Pancreas (tissue), 10 donors: ENCODE results near the gene NDRG4. TPM values are rescaled to one million over a fixed set of nuclear protein-coding genes. Genes with fewer than 3 reads are reported as not detected.
A peak's percentile ranks its signal among the peaks of the same experiment; 100 is the strongest.

ENCODE experiments used
- ATAC-seq, 4 donors: fragments of 200-7000 bp; cut with Tn5 transposase; one replicate each; pipeline versions ENCODE4 v1.8.0 to v1.9.1; 2020; ENCODE audit warnings: mild to moderate bottlenecking in 4 of 4, moderate library complexity in 4 of 4
- DNase-seq, 6 donors: peaks; one replicate each; pipeline ENCODE4 v3.0.0-alpha.2; 2020
- FAIRE-seq: peaks from 2 replicates; lab custom pipeline; 2012; peaks lifted over from hg19 to GRCh38; lab: Jason Lieb, UNC
- H3K27ac ChIP-seq, 4 donors: fragments of 200-600 bp; sonication (generic); 1 replicate in 3 of 4; 2 replicates in 1 of 4; pipeline versions ENCODE4 v1.5.0 to v1.8.0; 2020
- H3K27me3 ChIP-seq, 4 donors: fragments of 200-600 bp; one replicate each; pipeline ENCODE4 v1.8.0; 2021
- H3K36me3 ChIP-seq, 3 donors: fragments of 200-600 bp; sonication (generic) in 1 of 3; one replicate each; pipeline versions ENCODE4 v1.5.0 to v1.8.0; 2020 to 2021
- H3K4me1 ChIP-seq, 3 donors: fragments of 200-600 bp; one replicate each; pipeline ENCODE4 v1.8.0; 2021
- H3K4me3 ChIP-seq, 4 donors: fragments of 200-600 bp; sonication (generic) in 2 of 4; one replicate each; pipeline versions ENCODE4 v1.5.0 to v1.8.0; 2020 to 2021
- H3K9me3 ChIP-seq, 4 donors: fragments of 200-600 bp; one replicate each; pipeline ENCODE4 v1.8.0; 2021
- WGBS, 2 donors: extraction: QIAGEN DNeasy Blood & Tissue Kit; methylation state at CpG; one replicate each; pipeline ENCODE4 v1.1.7; 2013; 5-methylcytosine and 5-hydroxymethylcytosine counted together
- intact Hi-C, 3 donors: fragments of 100-400 bp; cut with DNase I; formaldehyde crosslinking; loops; one replicate each; pipeline versions ENCODE4 v1.11.1 to v1.14.2; 2022
- polyA plus RNA-seq, 2 donors: library from polyadenylated mRNA; stranded (reverse); fragments of 200-250 nt; gene quantifications; one replicate each; pipeline ENCODE4 v1.2.3, GENCODE V29; 2013
- total RNA-seq, 6 donors: library from RNA; stranded (reverse); fragmentation: NEBNext Ultra II Directional in 4 of 6; extraction: Animal tissue kit (Norgen Biotek cat#: 25700) in 4 of 6; gene quantifications; one replicate each; pipeline versions ENCODE4 v1.2.1 to v1.2.4, GENCODE V29; 2021 to 2023
- TF ChIP-seq, protein P1 (sequence below), 4 donors: fragments of 200-600 bp; sonication (generic) in 3 of 4; IDR thresholded peaks; one replicate each; pipeline versions ENCODE4 v1.5.0 to v1.8.0; 2021; ENCODE audit warnings: antibody characterized with exemption in 4 of 4
- donor health status: healthy with polysubstance abuse.
- donor health status: DM: no; HTN: no; CAD: no; lungs with moderate emphysema.
- donor health status: DM: no; HTN: no; CAD: no.
- donor health status: control.
- donor health status: control.
- donor health status: Bipolar disorder and iron deficiency.
- donor health status: DM: yes; HTN: yes; CAD: no.
- donor health status: DM: no; HTN: no; CAD: no.
- donor health status: DM: no; HTN: no; CAD: no.
- donor health status: DM: yes; HTN: yes; CAD: no.

Gene NDRG4
- total and polyA plus RNA-seq, 8 donors = 2.0 to 25.8 (median 4.1) TPM

DNA sequence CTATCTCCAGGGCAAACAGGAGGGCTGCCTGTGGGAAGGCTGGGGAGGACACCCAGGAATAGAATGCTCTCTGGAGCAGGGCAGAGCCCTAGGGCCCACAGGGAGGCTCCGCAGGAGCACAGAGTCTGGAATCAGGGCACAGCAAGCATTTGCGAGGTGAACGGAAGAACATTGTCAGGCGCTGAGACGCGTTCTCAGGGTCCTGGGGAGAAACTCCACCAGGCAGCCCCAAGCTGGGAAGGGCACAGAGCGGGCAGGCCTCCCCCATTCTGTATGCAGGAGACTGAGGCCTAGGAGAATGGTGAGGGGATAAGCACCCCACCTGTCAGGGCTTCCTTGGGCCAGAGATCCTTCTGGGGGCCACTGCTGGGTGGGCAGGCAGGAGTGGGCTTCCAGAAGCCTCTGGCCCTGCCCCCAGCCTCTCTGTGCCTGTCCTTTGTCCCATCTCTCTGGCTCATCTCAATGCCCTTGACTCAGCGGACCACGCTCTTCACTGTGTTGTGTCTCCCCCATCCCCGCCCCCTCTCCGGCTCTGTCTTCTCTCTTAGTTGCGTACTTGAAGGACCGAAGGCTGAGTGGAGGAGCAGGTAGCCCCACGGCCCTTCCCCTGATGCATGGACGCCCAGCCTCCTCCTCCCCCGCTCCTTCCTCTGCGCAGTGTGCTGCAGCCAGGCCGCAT lies 10.3 kb downstream of the NDRG4 start:
- FAIRE-seq (no peak), DNase-seq (peak in 2 of 6 donors; percentile 45 to 59)

DNA sequence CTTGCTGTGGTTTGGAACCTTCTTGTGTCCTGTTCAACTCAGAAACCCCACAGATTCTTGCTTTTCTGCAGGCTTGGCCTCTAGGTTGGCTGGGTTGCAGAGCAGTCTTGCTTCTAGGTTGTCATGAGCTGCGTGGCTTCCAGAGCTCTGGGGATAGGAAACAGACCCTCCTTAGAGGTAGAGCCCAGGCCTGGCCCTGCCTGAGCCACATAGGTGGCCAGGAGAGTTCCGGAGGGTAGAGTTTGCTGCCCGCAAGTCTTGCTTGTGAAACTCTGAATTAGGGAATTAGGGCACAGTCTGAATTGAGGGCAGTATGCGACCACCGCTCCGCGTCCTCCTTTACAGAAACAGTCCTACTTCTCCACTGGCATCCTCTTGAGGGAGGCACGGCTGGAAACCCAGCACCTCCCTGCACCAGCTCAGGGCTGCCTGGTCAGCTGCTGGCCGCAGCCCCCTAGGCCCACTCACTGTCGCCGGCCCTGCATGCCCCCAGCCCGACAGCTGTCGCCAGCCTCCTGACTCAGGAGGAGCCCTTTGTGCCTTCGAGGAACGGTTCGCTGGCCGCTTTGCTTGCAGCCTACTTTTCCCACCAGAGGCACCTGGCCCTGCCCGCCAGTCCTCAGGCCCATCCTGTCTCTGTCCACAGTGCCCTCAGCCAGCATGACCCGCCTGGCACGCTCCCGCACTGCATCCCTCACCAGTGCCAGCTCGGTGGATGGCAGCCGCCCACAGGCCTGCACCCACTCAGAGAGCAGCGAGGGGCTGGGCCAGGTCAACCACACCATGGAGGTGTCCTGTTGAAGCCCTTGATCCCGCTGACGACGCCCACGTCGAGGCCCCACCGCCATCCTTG lies 11.1 kb downstream of the NDRG4 start:
- WGBS, 2 donors = 76 to 84% methylated on average over 30 of the region's 30 CpGs
- H3K4me3 ChIP-seq = no peak overlapping the region
- FAIRE-seq (no peak), ATAC-seq (no peak), DNase-seq (peak in 3 of 6 donors; percentile 38 to 75 (median 56))
- TF ChIP-seq, protein P1, sequence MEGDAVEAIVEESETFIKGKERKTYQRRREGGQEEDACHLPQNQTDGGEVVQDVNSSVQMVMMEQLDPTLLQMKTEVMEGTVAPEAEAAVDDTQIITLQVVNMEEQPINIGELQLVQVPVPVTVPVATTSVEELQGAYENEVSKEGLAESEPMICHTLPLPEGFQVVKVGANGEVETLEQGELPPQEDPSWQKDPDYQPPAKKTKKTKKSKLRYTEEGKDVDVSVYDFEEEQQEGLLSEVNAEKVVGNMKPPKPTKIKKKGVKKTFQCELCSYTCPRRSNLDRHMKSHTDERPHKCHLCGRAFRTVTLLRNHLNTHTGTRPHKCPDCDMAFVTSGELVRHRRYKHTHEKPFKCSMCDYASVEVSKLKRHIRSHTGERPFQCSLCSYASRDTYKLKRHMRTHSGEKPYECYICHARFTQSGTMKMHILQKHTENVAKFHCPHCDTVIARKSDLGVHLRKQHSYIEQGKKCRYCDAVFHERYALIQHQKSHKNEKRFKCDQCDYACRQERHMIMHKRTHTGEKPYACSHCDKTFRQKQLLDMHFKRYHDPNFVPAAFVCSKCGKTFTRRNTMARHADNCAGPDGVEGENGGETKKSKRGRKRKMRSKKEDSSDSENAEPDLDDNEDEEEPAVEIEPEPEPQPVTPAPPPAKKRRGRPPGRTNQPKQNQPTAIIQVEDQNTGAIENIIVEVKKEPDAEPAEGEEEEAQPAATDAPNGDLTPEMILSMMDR (IDR thresholded peaks at IDR 0.05) = no peak
- H3K36me3 ChIP-seq = no peaks in the 10 kb centered on the region
- H3K27me3 ChIP-seq = no peaks in the 10 kb centered on the region
- H3K4me1 ChIP-seq = peaks cover 0 to 10% (median 5%) of the 10 kb centered on the region in 3 donors
- intact Hi-C loops = loop anchor here in 2 of 3 donors (2.0 to 5.0 kb wide), 2 partner anchors 146 to 154 kb away; no protein-coding TSS in a partner anchor
- no peak overlapping the region for H3K27ac ChIP-seq
- no peaks in the 10 kb centered on the region for H3K9me3 ChIP-seq

More for the DNA sequence above, 10.3 kb downstream of the NDRG4 start:
- intact Hi-C loops = loop anchor here in 2 of 3 donors (2.0 to 5.0 kb wide), 2 partner anchors 147 to 155 kb away; no protein-coding TSS in a partner anchor
- 93% methylated on average over 18 of the region's 18 CpGs for WGBS, 2 donors
- no peaks in the 10 kb centered on the region for H3K27me3 ChIP-seq
- H3K4me3 ChIP-seq = no peak overlapping the region
- H3K36me3 ChIP-seq = no peaks in the 10 kb centered on the region
- H3K4me1 ChIP-seq = peaks cover 0 to 10% (median 5%) of the 10 kb centered on the region in 3 donors
- no peaks in the 10 kb centered on the region for H3K9me3 ChIP-seq
- no peak overlapping the region for H3K27ac ChIP-seq
- no peak for ATAC-seq
- TF ChIP-seq, protein P1 (IDR thresholded peaks at IDR 0.05) = no peak

DNA sequence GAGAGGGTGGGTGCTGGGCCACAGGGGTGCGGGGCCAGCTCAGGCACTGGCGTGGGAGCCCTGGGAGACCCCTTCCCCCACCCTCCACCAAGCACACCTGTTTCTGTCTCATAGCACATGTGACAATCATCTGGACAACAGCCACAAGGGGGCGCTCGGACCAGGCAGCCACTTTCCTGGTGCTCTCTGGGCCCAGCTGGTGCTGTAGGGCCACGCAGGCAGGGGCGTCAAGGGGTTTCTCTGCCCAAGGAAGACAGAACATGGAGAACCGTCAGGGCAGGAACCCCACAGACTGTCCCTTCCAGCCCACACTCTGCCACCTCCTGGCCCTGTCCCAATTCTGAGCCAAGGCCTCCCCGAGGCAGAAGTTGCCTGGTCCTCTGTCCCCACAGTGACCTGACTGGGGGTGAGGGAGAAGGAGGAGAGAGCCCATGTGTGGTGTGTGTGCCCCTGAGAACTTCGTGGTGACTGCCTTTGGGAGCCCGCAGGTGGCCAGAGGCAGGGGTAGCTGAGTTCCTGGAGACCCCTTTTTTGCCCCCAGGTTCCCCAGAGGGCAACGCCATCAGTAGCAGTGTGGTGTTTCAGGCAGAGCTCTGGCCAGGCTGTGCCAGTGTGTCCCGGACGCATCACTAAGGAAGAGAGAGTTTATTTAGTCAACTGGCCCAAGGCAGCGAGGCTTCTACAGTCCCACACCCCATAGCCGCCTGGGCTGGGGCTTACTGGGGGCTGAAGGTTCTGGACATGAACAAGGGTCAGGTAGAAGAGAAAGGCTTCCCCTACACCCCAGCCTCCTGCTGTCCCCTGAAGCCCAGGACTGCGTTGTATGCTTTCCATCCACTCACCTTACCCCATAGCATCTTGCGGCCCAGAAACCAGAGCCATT lies 12.2 kb downstream of the NDRG4 start:
- H3K36me3 ChIP-seq = no peaks in the 10 kb centered on the region
- H3K9me3 ChIP-seq = no peaks in the 10 kb centered on the region
- intact Hi-C loops = loop anchor here in 2 of 3 donors (2.0 to 5.0 kb wide), 2 partner anchors 145 to 153 kb away; no protein-coding TSS in a partner anchor
- 45 to 51% methylated on average over 16 to 17 of the region's 17 CpGs for WGBS, 2 donors
- DNase-seq = peak; percentile 75 to 96 (median 88)
- H3K27ac ChIP-seq = no peak overlapping the region
- FAIRE-seq = no peak
- peak; percentile 25 to 46 (median 44) for ATAC-seq
- no peaks in the 10 kb centered on the region for H3K27me3 ChIP-seq
- peaks cover 5 to 18% (median 7%) of the 10 kb centered on the region in 3 donors for H3K4me1 ChIP-seq
- no peak overlapping the region for H3K4me3 ChIP-seq
- TF ChIP-seq, protein P1 (IDR thresholded peaks at IDR 0.05) = peak; percentile 66 to 86 (median 78)

DNA sequence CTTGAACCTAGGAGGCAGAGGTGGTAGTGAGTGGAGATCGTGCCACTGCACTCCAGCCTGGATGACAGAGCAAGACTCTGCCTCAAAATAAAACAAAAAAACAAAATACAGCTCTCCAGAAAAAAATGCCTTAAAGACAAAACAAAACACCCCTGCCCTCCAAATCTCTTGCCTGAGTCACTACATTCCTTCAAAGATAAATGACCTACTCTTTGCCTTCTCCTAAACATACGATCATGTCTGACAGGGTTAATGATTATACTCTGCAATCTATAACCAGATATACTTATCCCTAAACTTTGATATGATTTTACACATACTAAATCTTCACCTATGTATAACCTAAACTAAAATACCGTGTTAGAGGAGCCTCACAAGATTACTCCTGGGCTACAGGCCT lies 13.9 kb downstream of the NDRG4 start:
- Histone ChIP-seq H3K36me3 (peaks cover 0 to 9% (median 0%) of the 10 kb centered on the region in 3 donors), H3K27ac (no peak overlapping the region), H3K9me3 (no peaks in the 10 kb centered on the region), H3K4me1 (peaks cover 5 to 18% (median 7%) of the 10 kb centered on the region in 3 donors), H3K27me3 (no peaks in the 10 kb centered on the region), H3K4me3 (no peak overlapping the region)
- ATAC-seq (no peak), FAIRE-seq (no peak), DNase-seq (no peak)
- TF ChIP-seq, protein P1 (IDR thresholded peaks at IDR 0.05) = no peak
- intact Hi-C loops = loop anchor here in 1 of 3 donors (5.0 kb wide), 1 partner anchor 143 kb away; no protein-coding TSS in a partner anchor
- WGBS, 2 donors = 45 to 46% methylated on average over 3 of the region's 3 CpGs
